Neural cell (in vitro differentiated cells): ENCODE data around the gene STK17B.

Experiments
- CTCF ChIP-seq: fragments of 450-650 bp; IDR thresholded peaks from 2 replicates; pipeline ENCODE4 v1.5.1; 2014; ENCODE audit warnings: antibody characterized with exemption, mild to moderate bottlenecking, moderate library complexity; ENCODE audit not compliant: poor library complexity, severe bottlenecking
- EP300 ChIP-seq: fragments of 450-650 bp; conservative IDR thresholded peaks from 2 replicates; pipeline ENCODE4 v1.6.1; 2014; ENCODE audit warnings: antibody characterized with exemption, mild to moderate bottlenecking, moderate library complexity; ENCODE audit not compliant: poor library complexity, severe bottlenecking
- MXI1 ChIP-seq: fragments of 450-650 bp; conservative IDR thresholded peaks from 2 replicates; pipeline ENCODE4 v1.6.1; 2014; ENCODE audit warnings: antibody characterized with exemption, mild to moderate bottlenecking; ENCODE audit not compliant: poor library complexity, severe bottlenecking
- POLR2AphosphoS5 ChIP-seq: IDR thresholded peaks from 2 replicates; pipeline ENCODE4 v1.6.1; 2012
- RAD21 ChIP-seq: fragments of 450-650 bp; conservative IDR thresholded peaks from 2 replicates; pipeline ENCODE4 v1.6.1; 2014; ENCODE audit warnings: antibody characterized with exemption, mild to moderate bottlenecking, moderate library complexity
- REST ChIP-seq: IDR thresholded peaks from 2 replicates; pipeline ENCODE4 v1.6.1; 2012; ENCODE audit warnings: borderline replicate concordance
- SMC3 ChIP-seq: fragments of 450-650 bp; conservative IDR thresholded peaks from 2 replicates; pipeline ENCODE4 v1.6.1; 2014; ENCODE audit warnings: antibody characterized with exemption, mild to moderate bottlenecking, moderate library complexity; ENCODE audit not compliant: poor library complexity
- TAF1 ChIP-seq: IDR thresholded peaks from 2 replicates; pipeline ENCODE4 v1.6.1; 2012; ENCODE audit warnings: low read depth

DNA sequence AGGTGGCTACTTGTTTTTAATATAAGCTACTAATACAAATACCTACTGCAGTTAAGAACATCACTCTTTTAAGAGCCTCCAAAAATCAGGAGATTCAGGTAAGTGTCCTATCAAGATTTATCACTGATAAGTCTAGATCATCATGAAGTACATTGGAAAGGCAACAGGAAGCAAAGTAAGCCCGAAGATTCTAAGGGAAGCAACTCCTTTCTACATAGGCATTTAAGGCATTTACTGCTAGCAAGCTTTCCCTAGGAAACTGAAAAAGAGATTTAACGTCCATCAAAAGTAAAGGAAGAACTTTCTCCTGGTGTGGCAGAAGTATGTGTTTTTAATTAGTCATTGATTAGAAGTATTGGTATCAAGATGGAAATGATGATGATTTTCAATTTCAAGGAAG, 3.7 kb downstream of the STK17B start:
- TF ChIP-seq CTCF (no peak), REST (no peak), TAF1 (no peak), RAD21 (no peak), EP300 (no peak), POLR2AphosphoS5 (no peak), MXI1 (no peak), SMC3 (no peak)
